RWPE1 (cell line): Measurements from ENCODE around the gene WDR82.

Experiments
- CTCF ChIA-PET: fragments of 350-600 bp; sonication (Branson Sonifier 250); formaldehyde crosslinking; extraction: SDS; loops from one replicate; lab custom pipeline; 2021; lab: Yijun Ruan, JAX
- POLR2A ChIA-PET: fragments of 400-600 bp; formaldehyde crosslinking; extraction: SDS; loops from one replicate; lab custom pipeline; 2020; ENCODE audit warnings: antibody characterized with exemption; ENCODE audit not compliant: low non-redundant PET; lab: Yijun Ruan, JAX
- DNase-seq: peaks from one replicate; pipeline ENCODE4 v3.0.0; 2012; ENCODE audit warnings: low spot score
- H3K27ac ChIP-seq: fragments of 450-650 bp; 2 replicates; pipeline ENCODE4 v1.5.1; 2017
- CTCF ChIP-seq: fragments of 450-650 bp; conservative IDR thresholded peaks from 2 replicates; pipeline ENCODE4 v1.5.1; 2017; ENCODE audit warnings: low read depth, mild to moderate bottlenecking

The WDR82 gene

GRCh38 chr3:52294320-52295150, 16.1 kb upstream of the WDR82 start:
- CTCF ChIA-PET, result interaction anchor here (0.6 kb wide), 1 partner anchor 34 kb away, joined by 3 read pairs; no protein-coding TSS in a partner anchor

GRCh38 chr3:52293491-52294319, 15.3 kb upstream of the WDR82 start:
- DNase-seq, result no peak
- POLR2A ChIA-PET, result no interaction called here
- TF ChIP-seq CTCF, result no peak
- CTCF ChIA-PET, result interaction anchor here (0.6 to 1.0 kb wide), 2 partner anchors 33 to 46 kb away, joined by 3 to 7 read pairs; no protein-coding TSS in a partner anchor
- H3K27ac ChIP-seq, result no peak overlapping the region

More at GRCh38 chr3:52294320-52295150, 16.1 kb upstream of the WDR82 start:
- TF ChIP-seq CTCF, result no peak
- no peak overlapping the region for H3K27ac ChIP-seq
- DNase-seq, result no peak
- POLR2A ChIA-PET, result no interaction called here

- CTCF ChIA-PET, result interaction anchor here (0.6 to 1.0 kb wide), 3 partner anchors 47 to 105 kb away, joined by 3 to 7 read pairs (median 5); no protein-coding TSS in a partner anchor
- DNase-seq, result no peak
- no peak overlapping the region for H3K27ac ChIP-seq
- POLR2A ChIA-PET, result no interaction called here
- no peak for TF ChIP-seq CTCF
These were observed 14.0 kb upstream of the WDR82 start for GRCh38 chr3:52292247-52293065.

GRCh38 chr3:52291508-52292181, 13.2 kb upstream of the WDR82 start:
- POLR2A ChIA-PET, result no interaction called here
- TF ChIP-seq CTCF, result no peak; the same call in 1 of the 2 replicates

GRCh38 chr3:52290596-52291507, 12.4 kb upstream of the WDR82 start:
- DNase-seq, result no peak
- POLR2A ChIA-PET, result no interaction called here
- no peak for TF ChIP-seq CTCF
- CTCF ChIA-PET, result interaction anchor here (0.5 to 0.7 kb wide), 3 partner anchors 49 to 107 kb away, joined by 4 to 5 read pairs (median 4); no protein-coding TSS in a partner anchor
- H3K27ac ChIP-seq, result 0 out of 2 replicates have a peak overlapping the region, but pooled peaks have one; percentile 4

More at GRCh38 chr3:52291508-52292181, 13.2 kb upstream of the WDR82 start:
- no peak for DNase-seq
- CTCF ChIA-PET, result interaction anchor here (1.0 kb wide), 1 partner anchor 48 kb away, joined by 5 read pairs; no protein-coding TSS in a partner anchor
- no peak overlapping the region for H3K27ac ChIP-seq
